Stimulated activated naive CD4-positive, alpha-beta T cell (primary cell): ENCODE results near the gene SULT1C3.

ENCODE experiments used
- DNase-seq, 6 experiments: peaks; one replicate each; lab custom pipeline; 2025; lab: John Stamatoyannopoulos, UW

SULT1C3 gene

DNA sequence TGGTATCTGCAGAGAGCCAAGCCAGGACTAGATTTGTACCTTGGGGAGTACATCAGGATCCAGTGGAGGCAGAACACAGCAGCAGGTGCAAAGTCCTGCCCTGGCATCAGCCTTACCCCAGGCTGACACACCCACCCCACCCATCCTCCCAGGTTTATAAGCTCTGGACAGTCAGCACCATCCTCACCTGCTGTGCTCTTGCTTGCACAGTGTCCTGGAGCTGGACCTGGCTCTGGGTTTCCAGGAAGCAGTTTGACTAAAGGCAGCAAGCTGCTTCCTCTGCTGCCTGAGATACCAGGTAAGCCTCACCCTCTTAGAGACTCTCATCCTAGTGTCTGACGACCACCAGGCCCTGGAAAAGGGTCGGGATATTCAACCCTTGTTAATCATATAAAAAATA is at the start of gene SULT1C3:
Gene SULT1C3, plus strand, starts transcription at position 183 of the 400 bp plus-strand sequence. CDS start 7,227 bp downstream, outside the sequence.
- DNase-seq, result no peak

GRCh38 chr2:108193251-108193650 is 46.5 kb upstream of the SULT1C3 start:
- no peak for DNase-seq

- DNase-seq, result no peak
Measured at GRCh38 chr2:108194409-108195132, 45.2 kb upstream of the SULT1C3 start.

DNA sequence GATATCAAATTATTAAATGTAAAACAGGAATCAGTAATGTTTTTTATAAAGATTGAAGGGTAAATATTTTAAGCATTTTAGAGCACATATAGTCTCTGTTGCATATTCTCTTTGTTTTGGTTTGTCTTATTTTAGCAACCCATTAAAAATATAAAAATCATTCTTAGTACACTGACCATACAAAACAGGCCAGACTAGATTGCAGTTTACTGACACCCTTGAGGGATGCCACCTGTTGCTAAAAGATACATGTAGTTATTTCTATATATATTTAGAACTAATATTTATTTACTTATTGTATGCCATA is 44.7 kb upstream of the SULT1C3 start:
- DNase-seq, result no peak

DNA sequence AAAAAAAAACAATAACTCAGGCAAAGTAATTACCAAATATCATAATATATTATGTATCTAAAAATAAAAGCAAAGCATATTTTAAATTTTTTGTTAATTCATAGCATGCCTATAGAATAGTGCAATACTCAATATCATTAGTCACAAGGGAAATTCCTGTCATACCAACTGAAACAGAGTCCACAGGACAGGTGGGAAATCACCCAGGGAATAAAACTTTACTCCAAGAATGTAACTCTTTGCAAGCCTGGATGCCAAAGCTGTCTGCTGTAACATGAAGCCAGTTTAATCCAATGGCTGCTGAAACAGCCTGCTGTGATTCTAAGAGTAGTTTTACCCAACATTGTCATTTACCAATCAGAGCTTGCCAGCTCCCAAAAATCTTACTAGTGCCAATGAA is 40.0 kb upstream of the SULT1C3 start:
- no peak for DNase-seq

DNA sequence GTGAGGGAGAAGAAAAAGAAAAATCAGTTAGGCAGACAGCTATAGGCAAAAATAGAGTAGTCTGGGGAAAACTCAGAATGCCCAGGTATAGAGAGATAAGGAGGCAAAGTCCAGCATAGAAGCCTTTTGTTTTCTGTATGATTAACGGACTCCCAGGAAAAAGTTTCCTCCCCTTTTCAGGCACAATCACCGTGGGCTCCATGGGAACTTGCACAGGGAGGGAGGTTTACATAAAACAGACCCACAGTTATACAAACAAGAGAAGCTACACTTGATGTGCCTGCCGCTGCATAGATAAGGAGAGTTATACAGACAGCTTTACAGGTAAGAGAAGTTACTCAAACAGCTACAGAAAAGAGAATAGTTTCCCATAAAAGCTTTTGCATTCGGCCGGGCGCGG is 39.2 kb upstream of the SULT1C3 start:
- no peak for DNase-seq

DNA sequence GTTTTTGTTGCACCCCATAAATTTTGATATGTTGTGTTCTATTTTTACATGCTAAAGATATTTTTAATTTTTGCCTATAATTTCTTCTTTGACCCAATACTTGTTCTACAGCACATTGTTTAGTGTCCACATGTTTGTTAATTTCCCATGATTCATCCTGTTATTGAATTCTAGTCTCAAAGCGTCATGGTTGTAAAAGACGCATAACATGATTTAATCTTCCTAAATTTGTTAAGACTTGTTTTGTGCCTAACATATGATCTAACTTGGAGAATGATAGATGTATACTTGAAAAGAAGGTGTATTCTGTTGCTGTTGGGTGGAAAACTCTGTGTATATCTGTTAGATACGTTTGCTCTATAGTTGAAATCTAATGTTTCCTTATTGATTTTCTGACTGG is 27.1 kb upstream of the SULT1C3 start:
- DNase-seq, result no peak

DNA sequence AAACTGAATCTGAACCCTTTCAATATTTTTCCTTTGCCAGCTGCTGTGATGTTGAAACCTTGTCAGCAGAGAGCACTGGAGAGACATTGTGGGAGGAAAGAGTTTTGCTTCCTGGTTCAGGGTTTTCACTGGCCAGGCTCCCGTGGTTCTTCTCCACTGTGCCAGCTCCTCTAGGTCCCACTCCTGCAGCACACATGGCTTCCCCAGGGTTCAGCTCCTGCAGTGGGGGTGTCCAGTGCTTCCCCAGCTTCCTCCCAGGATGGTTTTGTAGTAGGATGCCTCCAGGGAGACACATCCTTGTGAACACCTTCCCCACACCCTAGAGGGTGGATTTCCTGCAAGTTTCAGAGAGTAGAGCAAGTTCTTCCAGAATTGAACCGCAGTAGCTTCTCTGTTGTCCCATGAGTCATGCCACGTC is 24.0 kb upstream of the SULT1C3 start:
- DNase-seq, result no peak

- no peak for DNase-seq
Measured at GRCh38 chr2:108217211-108217610, 22.6 kb upstream of the SULT1C3 start.

- no peak for DNase-seq
Measured at GRCh38 chr2:108219688-108220087, 20.1 kb upstream of the SULT1C3 start.

GRCh38 chr2:108220191-108220590 is 19.6 kb upstream of the SULT1C3 start:
- no peak for DNase-seq

GRCh38 chr2:108220942-108221541 is 18.7 kb upstream of the SULT1C3 start:
- no peak for DNase-seq

DNA sequence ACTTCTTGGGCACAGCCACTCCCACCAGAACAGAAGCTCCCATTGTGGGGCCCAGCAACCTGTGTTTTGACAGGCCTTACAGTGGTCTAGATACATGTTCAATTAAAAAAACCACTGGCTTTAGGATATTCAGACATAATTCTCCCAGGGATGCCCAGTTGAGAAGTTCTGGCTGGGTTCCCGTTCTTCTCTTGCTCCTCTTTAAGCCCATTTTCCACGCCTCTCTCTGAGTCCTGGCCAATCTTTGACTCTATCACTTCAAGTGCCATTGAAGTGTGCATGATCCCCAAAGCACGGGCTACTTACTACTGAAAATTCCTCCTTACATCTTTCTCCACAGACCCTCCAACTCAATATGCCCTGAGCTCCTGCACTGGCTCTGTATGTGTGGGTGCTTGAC is 17.5 kb upstream of the SULT1C3 start:
- DNase-seq, result no peak

GRCh38 chr2:108223573-108223972 is 16.2 kb upstream of the SULT1C3 start:
- no peak for DNase-seq

DNA sequence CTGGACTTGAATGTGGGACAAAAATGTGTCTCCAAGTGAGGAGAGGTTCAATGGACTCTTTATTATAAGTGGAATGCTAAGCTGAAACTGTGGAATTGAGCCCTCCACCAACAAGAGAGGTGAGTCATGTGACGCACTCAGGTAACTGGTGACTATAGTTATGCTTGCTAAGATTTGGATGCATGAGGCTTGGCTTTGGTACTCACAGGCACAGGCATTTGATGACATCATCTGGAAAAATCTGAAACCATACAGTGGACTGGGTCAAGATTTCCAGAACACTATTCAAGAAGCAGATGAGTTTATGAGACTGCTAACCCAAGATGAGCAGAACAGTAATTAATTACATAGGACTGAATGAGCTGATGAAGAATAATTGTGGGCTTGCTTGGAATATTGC is 15.7 kb upstream of the SULT1C3 start:
- DNase-seq, result no peak

DNA sequence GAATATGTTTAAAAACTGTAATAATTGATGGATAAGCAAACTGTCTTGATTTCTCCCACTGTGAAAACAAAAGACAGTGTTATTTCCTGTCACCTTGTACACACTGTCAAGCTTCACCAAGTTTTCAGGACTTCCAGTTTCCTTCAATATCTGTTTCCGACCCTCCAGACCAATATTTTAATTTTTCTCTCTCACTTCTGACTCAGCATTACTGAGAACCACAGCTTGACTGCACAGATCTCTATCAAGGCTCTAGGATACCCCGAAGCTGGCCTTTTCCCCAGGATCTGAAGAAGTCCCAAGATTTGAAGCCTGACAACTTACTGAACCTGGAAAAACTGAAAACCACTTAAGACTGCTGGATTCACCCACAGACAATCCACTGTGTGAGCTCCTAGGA is 13.2 kb upstream of the SULT1C3 start:
- no peak for DNase-seq

- no peak for DNase-seq
Measured at GRCh38 chr2:108228006-108228405, 11.8 kb upstream of the SULT1C3 start.

DNA sequence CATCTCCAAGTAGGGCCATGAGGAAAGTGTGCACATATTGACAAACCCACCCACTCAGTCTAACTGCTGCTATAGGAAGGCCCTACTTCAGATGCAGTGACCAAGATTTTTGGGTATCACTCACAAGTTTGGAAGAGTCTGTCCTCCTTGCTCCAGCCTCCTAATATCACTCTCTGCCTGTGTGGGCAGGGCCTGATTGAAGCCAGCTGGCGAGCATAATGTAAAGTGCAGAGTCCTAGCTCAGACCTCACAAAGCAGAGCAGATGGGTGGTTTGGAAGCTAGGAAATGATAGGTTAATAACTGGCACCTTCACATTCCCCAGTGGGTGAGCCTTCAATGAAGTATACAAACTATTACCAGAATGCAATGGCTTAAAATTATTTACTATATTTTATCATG is 11.2 kb upstream of the SULT1C3 start:
- DNase-seq, result no peak

GRCh38 chr2:108229875-108230274 is 9.9 kb upstream of the SULT1C3 start:
- no peak for DNase-seq

GRCh38 chr2:108235577-108235976 is 4.2 kb upstream of the SULT1C3 start:
- DNase-seq, result no peak

DNA sequence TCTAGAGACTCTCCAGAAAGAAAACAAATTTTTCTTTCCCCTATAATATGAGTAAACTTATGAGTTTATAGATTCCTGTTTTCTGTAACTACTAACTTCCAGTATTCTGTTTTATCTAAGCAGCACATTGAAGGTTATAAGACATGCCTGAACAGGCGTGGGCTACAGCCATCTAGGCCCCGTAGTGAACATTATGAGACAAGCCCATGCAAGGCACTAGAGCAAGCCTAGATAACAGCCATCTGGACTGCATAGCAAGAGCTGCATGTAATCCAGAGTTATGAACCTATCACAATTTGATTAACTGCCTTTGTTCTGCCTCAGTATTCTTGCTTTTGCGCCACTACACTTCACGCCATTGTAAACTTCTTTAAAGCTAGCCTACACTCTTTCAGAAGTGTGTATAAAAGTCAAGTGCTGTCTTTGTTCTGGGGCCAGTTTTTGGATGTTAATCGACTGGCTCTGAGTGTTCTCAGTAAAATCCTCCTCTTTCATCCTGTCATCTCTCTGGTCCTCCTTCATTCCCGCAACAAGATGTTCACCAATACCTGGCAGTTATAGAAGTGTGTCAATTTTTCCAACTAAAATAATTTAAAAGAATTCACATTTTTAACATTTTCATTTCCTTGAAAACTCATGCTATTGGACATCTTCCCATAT is 3.0 kb upstream of the SULT1C3 start:
- no peak for DNase-seq

- no peak for DNase-seq
Measured at GRCh38 chr2:108240966-108241365, 1.2 kb downstream of the SULT1C3 start.

- no peak for DNase-seq
Measured at GRCh38 chr2:108243566-108243965, 3.8 kb downstream of the SULT1C3 start.
